ENCODE data around the gene SLIT1.

GRCh38 chr10:97049670-97050069 is 136.1 kb downstream of the SLIT1 start:
- TF ChIP-seq CTCF (IDR thresholded peaks at IDR 0.05), result no peak
- no peak for TF ChIP-seq POLR2A (IDR thresholded peaks at IDR 0.05)
